ENCODE results near the gene TASP1.
A peak's percentile ranks its signal among the peaks of the same experiment; 100 is the strongest.

The TASP1 gene

DNA sequence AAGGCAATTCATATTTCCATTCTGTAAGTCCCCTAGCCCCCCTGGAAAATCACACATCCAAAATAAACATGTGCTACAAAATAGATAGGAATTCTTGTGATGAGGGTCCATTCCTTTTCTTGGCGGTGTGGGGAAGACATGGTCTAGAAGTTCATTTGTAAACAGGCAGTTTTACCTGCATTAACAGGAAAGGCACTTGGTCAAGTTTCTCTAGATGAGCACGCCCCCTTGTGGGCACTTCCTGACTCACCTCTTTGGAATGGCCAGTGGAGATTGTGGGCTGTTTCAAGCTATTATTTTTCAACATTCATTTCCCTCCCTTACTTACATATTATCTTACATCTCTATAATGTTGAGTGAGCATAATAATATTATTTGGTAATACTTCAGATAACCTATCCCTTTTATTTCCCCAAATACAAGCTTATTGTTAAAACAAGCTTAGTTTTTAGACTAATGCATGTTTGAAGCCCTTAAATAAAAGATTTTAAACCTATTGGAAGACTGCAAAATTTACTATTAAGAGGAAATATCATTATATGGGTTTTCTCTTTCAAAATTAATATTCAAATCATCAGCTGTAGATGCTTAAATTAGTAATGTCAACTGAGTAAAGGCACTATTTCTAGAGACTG, 92.1 kb downstream of the TASP1 start:
- H3K4me3 Mint-ChIP-seq, result no peak overlapping the region
- no peaks in the 10 kb centered on the region for H3K9me3 Mint-ChIP-seq
- no peaks in the 10 kb centered on the region for H3K36me3 Mint-ChIP-seq (ENCODE audit: low read depth)
- TF ChIP-seq CTCF (IDR thresholded peaks at IDR 0.05), result peak; percentile 81
- DNase-seq, result peak; percentile 88
- H3K27ac Mint-ChIP-seq, result no peak overlapping the region
- H3K4me1 Mint-ChIP-seq, result peaks cover 9% of the 10 kb centered on the region
- no peaks in the 10 kb centered on the region for H3K27me3 Mint-ChIP-seq (ENCODE audit: low read depth, poor library complexity)

DNA sequence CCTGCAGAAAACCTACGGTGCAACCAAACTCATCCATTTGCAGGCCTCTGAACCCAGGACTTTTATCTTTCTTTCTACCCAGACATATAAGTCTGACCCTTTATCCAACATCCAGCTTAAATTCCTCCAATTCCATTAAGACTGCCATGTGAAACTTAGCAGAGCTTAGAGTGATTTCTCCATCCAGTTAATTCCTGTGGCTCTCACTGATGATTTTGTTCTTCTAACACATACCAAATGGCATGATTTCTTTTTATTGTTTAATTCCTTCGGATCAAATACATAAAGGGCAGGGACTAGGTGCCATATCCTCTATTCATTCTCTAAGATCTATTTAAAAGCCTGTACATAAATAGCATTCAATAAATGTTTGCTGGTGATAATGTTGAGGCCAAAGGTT, 92.9 kb downstream of the TASP1 start:
- TF ChIP-seq CTCF (IDR thresholded peaks at IDR 0.05), result no peak

GRCh38 chr20:13543783-13544182, 94.9 kb downstream of the TASP1 start:
- Mint-ChIP-seq H3K36me3 (ENCODE audit: low read depth) (no peaks in the 10 kb centered on the region), H3K4me3 (no peak overlapping the region), H3K9me3 (no peaks in the 10 kb centered on the region), H3K27ac (no peak overlapping the region), H3K27me3 (ENCODE audit: low read depth, poor library complexity) (no peaks in the 10 kb centered on the region), H3K4me1 (peaks cover 9% of the 10 kb centered on the region)
- TF ChIP-seq CTCF (IDR thresholded peaks at IDR 0.05), result no peak
- no peak for DNase-seq

More for the DNA sequence above, 92.9 kb downstream of the TASP1 start:
- Mint-ChIP-seq H3K36me3 (ENCODE audit: low read depth) (no peaks in the 10 kb centered on the region), H3K9me3 (no peaks in the 10 kb centered on the region), H3K4me3 (no peak overlapping the region), H3K4me1 (peaks cover 9% of the 10 kb centered on the region), H3K27ac (no peak overlapping the region), H3K27me3 (ENCODE audit: low read depth, poor library complexity) (no peaks in the 10 kb centered on the region)
- DNase-seq, result no peak

DNA sequence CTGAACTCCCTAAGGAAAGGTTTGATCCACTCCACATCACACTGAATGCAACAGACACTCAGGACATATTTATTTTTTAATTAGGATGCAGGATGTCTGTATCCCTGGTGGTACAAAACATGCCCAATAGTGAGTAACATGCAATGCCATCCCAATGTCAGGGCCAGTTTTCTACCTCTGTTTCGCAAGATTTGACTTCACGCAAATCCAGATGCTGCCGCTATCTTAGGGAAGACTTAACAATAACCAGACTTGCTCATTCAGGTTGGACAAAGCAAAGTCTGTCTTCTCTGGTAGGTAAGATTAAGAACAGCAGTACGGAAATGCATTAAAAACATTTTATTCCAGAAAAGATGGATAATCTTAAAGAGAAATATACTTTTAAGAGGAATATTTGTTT, 103.1 kb downstream of the TASP1 start:
- Mint-ChIP-seq H3K4me1 (peaks cover 11% of the 10 kb centered on the region), H3K36me3 (ENCODE audit: low read depth) (peaks cover 8% of the 10 kb centered on the region), H3K27me3 (ENCODE audit: low read depth, poor library complexity) (no peaks in the 10 kb centered on the region), H3K27ac (no peak overlapping the region), H3K4me3 (no peak overlapping the region), H3K9me3 (no peaks in the 10 kb centered on the region)
- DNase-seq, result no peak
- no peak for TF ChIP-seq CTCF (IDR thresholded peaks at IDR 0.05)

GRCh38 chr20:13533946-13534345, 104.8 kb downstream of the TASP1 start:
- no peak for TF ChIP-seq CTCF (IDR thresholded peaks at IDR 0.05)
- DNase-seq, result no peak
- Mint-ChIP-seq H3K4me3 (no peak overlapping the region), H3K9me3 (no peaks in the 10 kb centered on the region), H3K4me1 (peaks cover 11% of the 10 kb centered on the region), H3K36me3 (ENCODE audit: low read depth) (peaks cover 8% of the 10 kb centered on the region), H3K27me3 (ENCODE audit: low read depth, poor library complexity) (no peaks in the 10 kb centered on the region), H3K27ac (peak overlapping the region; percentile 91)

DNA sequence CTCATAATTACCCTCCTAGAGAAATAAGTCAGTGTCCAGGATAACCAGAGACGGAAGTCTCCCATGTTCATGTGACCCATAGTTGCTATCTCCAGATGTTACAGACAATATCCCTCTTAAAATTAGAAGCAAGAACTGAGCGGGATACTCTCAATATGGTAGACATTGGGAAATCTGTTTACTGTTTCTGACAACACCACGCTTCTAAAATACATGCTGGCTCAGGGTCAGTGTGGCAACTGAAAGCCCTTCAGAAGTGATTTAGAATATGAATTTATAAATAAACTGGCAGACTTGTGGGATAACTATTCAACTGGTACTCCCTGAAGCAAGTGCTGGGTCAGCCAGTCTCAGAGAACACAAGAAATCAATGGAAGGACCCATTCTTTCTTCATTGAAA, 108.6 kb downstream of the TASP1 start:
- TF ChIP-seq CTCF (IDR thresholded peaks at IDR 0.05), result no peak
- Mint-ChIP-seq H3K27me3 (ENCODE audit: low read depth, poor library complexity) (no peaks in the 10 kb centered on the region), H3K4me1 (peaks cover 11% of the 10 kb centered on the region), H3K9me3 (no peaks in the 10 kb centered on the region), H3K4me3 (no peak overlapping the region), H3K27ac (no peak overlapping the region), H3K36me3 (ENCODE audit: low read depth) (peaks cover 38% of the 10 kb centered on the region)
- DNase-seq, result no peak

Data from nephron progenitor cell (in vitro differentiated cells).